ENCODE results near the gene HOGA1. TPM values are rescaled to one million over a fixed set of nuclear protein-coding genes. Genes with fewer than 3 reads are reported as not detected.

HOGA1 gene
- total and polyA plus RNA-seq, 2 of the 13 experiments (the other 11 are each of a cell fraction or from before 2014, with no cell fraction given): 7.6 to 19.5 TPM

DNA sequence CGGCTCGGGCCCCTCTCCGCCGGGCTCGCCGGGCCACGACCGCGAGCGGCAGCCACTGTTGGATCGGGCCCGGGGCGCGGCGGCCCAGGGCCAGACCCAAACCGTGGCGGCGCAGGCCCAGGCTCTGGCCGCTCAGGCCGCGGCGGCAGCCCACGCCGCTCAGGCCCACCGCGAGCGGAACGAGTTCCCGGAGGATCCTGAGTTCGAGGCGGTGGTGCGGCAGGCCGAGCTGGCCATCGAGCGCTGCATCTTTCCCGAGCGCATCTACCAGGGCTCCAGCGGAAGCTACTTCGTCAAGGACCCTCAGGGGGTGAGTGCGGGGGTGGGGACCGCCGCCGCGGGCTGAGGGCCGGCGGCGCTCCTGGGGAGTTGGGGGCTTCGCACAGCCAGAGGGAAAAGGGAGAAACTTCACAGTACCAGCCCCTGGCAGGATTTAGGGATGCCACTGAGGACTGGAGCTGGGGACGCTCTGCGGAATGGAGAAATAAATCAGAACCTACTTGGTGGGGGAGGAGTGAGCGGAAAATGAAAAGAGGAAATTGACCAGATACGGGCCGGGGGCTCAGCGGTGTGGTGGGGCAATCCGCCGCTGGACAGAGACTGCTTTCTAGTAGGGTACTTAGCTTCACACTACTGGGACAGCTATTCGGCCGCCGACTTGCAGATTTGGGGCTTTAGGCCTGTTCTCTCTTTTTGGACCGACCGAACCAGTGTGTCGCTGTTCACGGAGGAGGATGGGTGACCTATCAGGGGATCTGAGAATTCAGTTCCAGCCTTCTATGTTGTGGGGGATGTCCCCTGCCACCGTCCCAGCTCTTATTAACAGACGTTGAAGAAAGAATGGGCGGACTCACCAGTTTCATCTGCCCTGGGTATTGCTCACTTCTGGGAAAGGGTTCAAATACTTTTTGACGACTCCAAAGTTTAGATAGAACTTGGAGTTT, 57.0 kb downstream of the HOGA1 start:
- no peak for DNase-seq (ENCODE audit: low spot score)
- 2% methylated on average over 25 of the region's 67 CpGs for WGBS (ENCODE audit: low lambda C conversion rate)
- BruUV-seq (replicated peaks): TSS peak; percentile 72
- peaks cover 5% of the 10 kb centered on the region for H3K79me2 ChIP-seq (ENCODE audit: insufficient read depth, low read length)
- peak; percentile 50 for FAIRE-seq
- in situ Hi-C loops (cut with HindIII; ENCODE audit: extremely low pct_ligation_motif_present, low pct_unique_long_range_greater_than_20kb) (no loop called here), intact Hi-C loops (cut with micrococcal nuclease; ENCODE audit: unreplicated experiment) (no loop called here)
- ChIA-PET CTCF (ENCODE audit: low intra/inter-chr PET ratio, low total read pairs) (no interaction called here), POLR2A (interaction anchor here (0.7 to 2.1 kb wide), 11 partner anchors 8 to 95 kb away, joined by 3 to 13 read pairs (median 4); partner anchors contain the start of genes ANKRD2, AVPI1, HOGA1 and ZFYVE27)
- H2AFZ ChIP-seq (ENCODE audit: low read length): no peak overlapping the region
- ATAC-seq: peak; percentile 69
- peak overlapping the region; percentile 52 for H3K27ac ChIP-seq (ENCODE audit: extremely low read length, insufficient read depth, low read length)
- peaks cover 34% of the 10 kb centered on the region for H3K4me1 ChIP-seq (ENCODE audit: insufficient read depth, low read length)
- H3K27me3 ChIP-seq (ENCODE audit: control insufficient read depth in 1 of 2, insufficient read depth in 2 of 2, low read length in 2 of 2): no peaks in the 10 kb centered on the region
- H4K20me1 ChIP-seq (ENCODE audit: insufficient read depth, low read length): no peaks in the 10 kb centered on the region
- H3K4me2 ChIP-seq (ENCODE audit: low read depth, low read length): peak overlapping the region; percentile 85
- no peaks in the 10 kb centered on the region for H3K9me3 ChIP-seq (ENCODE audit: low read length)
- peak overlapping the region; percentile 81 to 91 (median 89) for H3K4me3 ChIP-seq (replicated peaks in 1 of 3; ENCODE audit: insufficient read depth in 1 of 3, low read depth in 2 of 3, low read length in 3 of 3)
- H3K36me3 ChIP-seq (replicated peaks in 1 of 2; ENCODE audit: control insufficient read depth in 1 of 2, insufficient read depth in 2 of 2, low read length in 2 of 2): peaks cover 2 to 13% of the 10 kb centered on the region in 2 experiments; a peak in 3 of 5 replicates
- H3K9ac ChIP-seq (ENCODE audit: insufficient read depth, low read depth, low read length): peak overlapping the region; percentile 70
- TF ChIP-seq MAZ (IDR thresholded peaks at IDR 0.05; ENCODE audit: borderline replicate concordance, low read depth, low read length): no peak
- peak; percentile 61; the same call in 1 of the 2 replicates for TF ChIP-seq MAZ (CRISPR knock-in tag; IDR thresholded peaks at IDR 0.05; ENCODE audit: low read depth)
- TF ChIP-seq HES4 (CRISPR knock-in tag; IDR thresholded peaks at IDR 0.05; ENCODE audit: borderline replicate concordance): peak; percentile 56; the same call in 1 of the 2 replicates
- peak; percentile 74; the same call in 1 of the 2 replicates for TF ChIP-seq EED (CRISPR knock-in tag; IDR thresholded peaks at IDR 0.05)
- no peak for TF ChIP-seq ZNF331 (CRISPR knock-in tag; IDR thresholded peaks at IDR 0.05)
- TF ChIP-seq, protein P1, sequence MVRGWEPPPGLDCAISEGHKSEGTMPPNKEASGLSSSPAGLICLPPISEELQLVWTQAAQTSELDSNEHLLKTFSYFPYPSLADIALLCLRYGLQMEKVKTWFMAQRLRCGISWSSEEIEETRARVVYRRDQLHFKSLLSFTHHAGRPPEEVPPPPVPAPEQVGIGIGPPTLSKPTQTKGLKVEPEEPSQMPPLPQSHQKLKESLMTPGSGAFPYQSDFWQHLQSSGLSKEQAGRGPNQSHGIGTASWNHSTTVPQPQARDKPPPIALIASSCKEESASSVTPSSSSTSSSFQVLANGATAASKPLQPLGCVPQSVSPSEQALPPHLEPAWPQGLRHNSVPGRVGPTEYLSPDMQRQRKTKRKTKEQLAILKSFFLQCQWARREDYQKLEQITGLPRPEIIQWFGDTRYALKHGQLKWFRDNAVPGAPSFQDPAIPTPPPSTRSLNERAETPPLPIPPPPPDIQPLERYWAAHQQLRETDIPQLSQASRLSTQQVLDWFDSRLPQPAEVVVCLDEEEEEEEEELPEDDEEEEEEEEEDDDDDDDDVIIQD (CRISPR knock-in tag; IDR thresholded peaks at IDR 0.05; ENCODE audit: low read depth): no peak
- TF ChIP-seq ZNF609 (CRISPR knock-in tag; IDR thresholded peaks at IDR 0.05; ENCODE audit: borderline replicate concordance): no peak
- TF ChIP-seq, protein P2, sequence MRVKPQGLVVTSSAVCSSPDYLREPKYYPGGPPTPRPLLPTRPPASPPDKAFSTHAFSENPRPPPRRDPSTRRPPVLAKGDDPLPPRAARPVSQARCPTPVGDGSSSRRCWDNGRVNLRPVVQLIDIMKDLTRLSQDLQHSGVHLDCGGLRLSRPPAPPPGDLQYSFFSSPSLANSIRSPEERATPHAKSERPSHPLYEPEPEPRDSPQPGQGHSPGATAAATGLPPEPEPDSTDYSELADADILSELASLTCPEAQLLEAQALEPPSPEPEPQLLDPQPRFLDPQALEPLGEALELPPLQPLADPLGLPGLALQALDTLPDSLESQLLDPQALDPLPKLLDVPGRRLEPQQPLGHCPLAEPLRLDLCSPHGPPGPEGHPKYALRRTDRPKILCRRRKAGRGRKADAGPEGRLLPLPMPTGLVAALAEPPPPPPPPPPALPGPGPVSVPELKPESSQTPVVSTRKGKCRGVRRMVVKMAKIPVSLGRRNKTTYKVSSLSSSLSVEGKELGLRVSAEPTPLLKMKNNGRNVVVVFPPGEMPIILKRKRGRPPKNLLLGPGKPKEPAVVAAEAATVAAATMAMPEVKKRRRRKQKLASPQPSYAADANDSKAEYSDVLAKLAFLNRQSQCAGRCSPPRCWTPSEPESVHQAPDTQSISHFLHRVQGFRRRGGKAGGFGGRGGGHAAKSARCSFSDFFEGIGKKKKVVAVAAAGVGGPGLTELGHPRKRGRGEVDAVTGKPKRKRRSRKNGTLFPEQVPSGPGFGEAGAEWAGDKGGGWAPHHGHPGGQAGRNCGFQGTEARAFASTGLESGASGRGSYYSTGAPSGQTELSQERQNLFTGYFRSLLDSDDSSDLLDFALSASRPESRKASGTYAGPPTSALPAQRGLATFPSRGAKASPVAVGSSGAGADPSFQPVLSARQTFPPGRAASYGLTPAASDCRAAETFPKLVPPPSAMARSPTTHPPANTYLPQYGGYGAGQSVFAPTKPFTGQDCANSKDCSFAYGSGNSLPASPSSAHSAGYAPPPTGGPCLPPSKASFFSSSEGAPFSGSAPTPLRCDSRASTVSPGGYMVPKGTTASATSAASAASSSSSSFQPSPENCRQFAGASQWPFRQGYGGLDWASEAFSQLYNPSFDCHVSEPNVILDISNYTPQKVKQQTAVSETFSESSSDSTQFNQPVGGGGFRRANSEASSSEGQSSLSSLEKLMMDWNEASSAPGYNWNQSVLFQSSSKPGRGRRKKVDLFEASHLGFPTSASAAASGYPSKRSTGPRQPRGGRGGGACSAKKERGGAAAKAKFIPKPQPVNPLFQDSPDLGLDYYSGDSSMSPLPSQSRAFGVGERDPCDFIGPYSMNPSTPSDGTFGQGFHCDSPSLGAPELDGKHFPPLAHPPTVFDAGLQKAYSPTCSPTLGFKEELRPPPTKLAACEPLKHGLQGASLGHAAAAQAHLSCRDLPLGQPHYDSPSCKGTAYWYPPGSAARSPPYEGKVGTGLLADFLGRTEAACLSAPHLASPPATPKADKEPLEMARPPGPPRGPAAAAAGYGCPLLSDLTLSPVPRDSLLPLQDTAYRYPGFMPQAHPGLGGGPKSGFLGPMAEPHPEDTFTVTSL (CRISPR knock-in tag; IDR thresholded peaks at IDR 0.05; ENCODE audit: borderline replicate concordance): no peak
- no peak for TF ChIP-seq MAFF (IDR thresholded peaks at IDR 0.05; ENCODE audit: low read depth, low read length)
- TF ChIP-seq HDAC2 (CRISPR knock-in tag; IDR thresholded peaks at IDR 0.05): no peak

Data from HepG2 (cell line).